ENCODE results near the gene PAK4.

Gene PAK4

GRCh38 chr19:39203372-39204341 lies 78.1 kb downstream of the PAK4 start, which contains the start of gene SYCN:
SYCN (minus strand) TSS chr19:39204263; CDS start chr19:39204254, 9 bp downstream.
- H3K27me3 ChIP-seq (ENCODE audit: insufficient read depth, poor library complexity, severe bottlenecking) = peaks cover 31% of the 10 kb centered on the region
- no peaks in the 10 kb centered on the region for H3K4me1 ChIP-seq (ENCODE audit: insufficient read depth, poor library complexity, severe bottlenecking)
- H3K36me3 ChIP-seq (ENCODE audit: low read depth) = no peaks in the 10 kb centered on the region
- no peak within 1 kb of the TSS for H3K4me3 ChIP-seq (ENCODE audit: severe bottlenecking)
- no peak for TF ChIP-seq CTCF (IDR thresholded peaks at IDR 0.05; ENCODE audit: poor library complexity, severe bottlenecking)
- no peak within 1 kb of the TSS for H3K27ac ChIP-seq (ENCODE audit: poor library complexity, severe bottlenecking)
- ATAC-seq (ENCODE audit: low read depth) = no peak
- no peak for DNase-seq (ENCODE audit: low spot score)
- no peaks in the 10 kb centered on the region for H3K9me3 ChIP-seq (ENCODE audit: severe bottlenecking)

GRCh38 chr19:39205449-39205764 lies 79.8 kb downstream of the PAK4 start:
- H3K4me1 ChIP-seq (ENCODE audit: insufficient read depth, poor library complexity, severe bottlenecking) = no peaks in the 10 kb centered on the region
- no peaks in the 10 kb centered on the region for H3K36me3 ChIP-seq (ENCODE audit: low read depth)
- H3K27ac ChIP-seq (ENCODE audit: poor library complexity, severe bottlenecking) = no peak overlapping the region
- peaks cover 31% of the 10 kb centered on the region for H3K27me3 ChIP-seq (ENCODE audit: insufficient read depth, poor library complexity, severe bottlenecking)
- no peak for DNase-seq (ENCODE audit: low spot score)
- no peak for TF ChIP-seq CTCF (IDR thresholded peaks at IDR 0.05; ENCODE audit: poor library complexity, severe bottlenecking)
- H3K4me3 ChIP-seq (ENCODE audit: severe bottlenecking) = no peak overlapping the region
- no peak for ATAC-seq (ENCODE audit: low read depth)
- H3K9me3 ChIP-seq (ENCODE audit: severe bottlenecking) = no peaks in the 10 kb centered on the region

- Histone ChIP-seq H3K4me1 (ENCODE audit: insufficient read depth, poor library complexity, severe bottlenecking) (no peaks in the 10 kb centered on the region), H3K9me3 (ENCODE audit: severe bottlenecking) (no peaks in the 10 kb centered on the region), H3K4me3 (ENCODE audit: severe bottlenecking) (no peak overlapping the region), H3K36me3 (ENCODE audit: low read depth) (no peaks in the 10 kb centered on the region), H3K27ac (ENCODE audit: poor library complexity, severe bottlenecking) (no peak overlapping the region), H3K27me3 (ENCODE audit: insufficient read depth, poor library complexity, severe bottlenecking) (peaks cover 31% of the 10 kb centered on the region)
- TF ChIP-seq CTCF (IDR thresholded peaks at IDR 0.05; ENCODE audit: poor library complexity, severe bottlenecking) = no peak
- DNase-seq (ENCODE audit: low spot score) (no peak), ATAC-seq (ENCODE audit: low read depth) (no peak)
These were observed 80.5 kb downstream of the PAK4 start for GRCh38 chr19:39206122-39206521.

GRCh38 chr19:39207293-39207836 lies 81.8 kb downstream of the PAK4 start:
- no peak for TF ChIP-seq CTCF (IDR thresholded peaks at IDR 0.05; ENCODE audit: poor library complexity, severe bottlenecking)
- Histone ChIP-seq H3K27ac (ENCODE audit: poor library complexity, severe bottlenecking) (no peak overlapping the region), H3K36me3 (ENCODE audit: low read depth) (no peaks in the 10 kb centered on the region), H3K4me3 (ENCODE audit: severe bottlenecking) (no peak overlapping the region), H3K27me3 (ENCODE audit: insufficient read depth, poor library complexity, severe bottlenecking) (peaks cover 23% of the 10 kb centered on the region), H3K9me3 (ENCODE audit: severe bottlenecking) (no peaks in the 10 kb centered on the region), H3K4me1 (ENCODE audit: insufficient read depth, poor library complexity, severe bottlenecking) (no peaks in the 10 kb centered on the region)
- ATAC-seq (ENCODE audit: low read depth) (no peak), DNase-seq (ENCODE audit: low spot score) (no peak)

All from RWPE2 (cell line).